Activated CD4-positive, alpha-beta memory T cell treated with anti-CD3 and anti-CD28 coated beads, Interleukin-2, amount 10 ng/mL, durations not matched to agents 7 days and 5 days (primary cell): Measurements from ENCODE around the gene ANKS1A. TPM values are rescaled to one million over a fixed set of nuclear protein-coding genes. Genes with fewer than 3 reads are reported as not detected.
"Not testable (repeated sequence)": the region's sequence is repeated elsewhere in the genome, so short reads cannot be mapped to it uniquely, and the experiment has no call there.

Experiments used
- CTCF ChIA-PET: fragments of 350-600 bp; sonication (Branson Sonifier 250); formaldehyde crosslinking; loops from one replicate; lab custom pipeline; 2021; ENCODE audit warnings: antibody characterized with exemption, inconsistent platforms; lab: Charles Lee
- POLR2A ChIA-PET: fragments of 350-600 bp; sonication (Branson Sonifier 250); formaldehyde crosslinking; loops from one replicate; lab custom pipeline; 2021; ENCODE audit warnings: antibody characterized with exemption; lab: Charles Lee
- DNase-seq: peaks from one replicate; pipeline ENCODE4 v3.0.0-alpha.2; 2020
- H3K27ac Mint-ChIP-seq: one replicate; pipeline ENCODE4 v1.8.0; 2021; ENCODE audit warnings: mild to moderate bottlenecking, mixed read lengths
- H3K27me3 Mint-ChIP-seq: one replicate; pipeline ENCODE4 v1.8.0; 2021; ENCODE audit warnings: mixed read lengths
- H3K36me3 Mint-ChIP-seq: one replicate; pipeline ENCODE4 v1.8.0; 2021; ENCODE audit warnings: low read depth, mixed read lengths
- H3K4me1 Mint-ChIP-seq: one replicate; pipeline ENCODE4 v1.8.0; 2021; ENCODE audit warnings: mixed read lengths
- H3K4me3 Mint-ChIP-seq: one replicate; pipeline ENCODE4 v1.8.0; 2021; ENCODE audit warnings: mild to moderate bottlenecking, mixed read lengths
- H3K9me3 Mint-ChIP-seq: one replicate; pipeline ENCODE4 v1.8.0; 2021; ENCODE audit warnings: mixed read lengths
- total RNA-seq, 2 experiments: library from RNA; stranded (reverse); gene quantifications; one replicate each; pipeline ENCODE4 v1.2.3, GENCODE V29; 2021

The ANKS1A gene
- total RNA-seq, 2 experiments from 2014 or later: 8.8 to 9.5 TPM

DNA sequence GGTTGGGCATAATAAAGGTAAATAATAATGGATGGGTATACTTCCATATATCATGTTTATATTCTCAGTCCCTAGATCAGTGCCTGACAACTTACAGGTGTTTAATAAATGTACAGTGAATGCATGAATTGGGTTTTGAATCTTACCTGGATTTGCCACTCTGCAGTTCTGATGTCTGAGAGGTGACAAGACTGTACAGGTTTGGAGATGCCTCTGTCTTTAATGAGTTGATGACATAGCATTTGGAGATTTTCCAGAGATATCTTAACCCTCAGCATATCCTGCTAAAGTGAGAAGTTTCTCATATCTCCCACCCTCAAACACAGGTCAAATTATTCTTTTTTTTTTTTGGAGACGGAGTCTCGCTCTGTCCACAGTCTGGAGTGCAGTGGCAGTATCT, 2.2 kb downstream of the ANKS1A start:
- DNase-seq: no peak
- H3K4me1 Mint-ChIP-seq: peaks cover 29% of the 10 kb centered on the region
- ChIA-PET CTCF (no interaction called here), POLR2A (no interaction called here)
- peaks cover 3% of the 10 kb centered on the region for H3K36me3 Mint-ChIP-seq
- no peak overlapping the region for H3K27ac Mint-ChIP-seq
- no peak overlapping the region for H3K4me3 Mint-ChIP-seq
- H3K27me3 Mint-ChIP-seq: peaks cover 6% of the 10 kb centered on the region
- no peaks in the 10 kb centered on the region for H3K9me3 Mint-ChIP-seq

DNA sequence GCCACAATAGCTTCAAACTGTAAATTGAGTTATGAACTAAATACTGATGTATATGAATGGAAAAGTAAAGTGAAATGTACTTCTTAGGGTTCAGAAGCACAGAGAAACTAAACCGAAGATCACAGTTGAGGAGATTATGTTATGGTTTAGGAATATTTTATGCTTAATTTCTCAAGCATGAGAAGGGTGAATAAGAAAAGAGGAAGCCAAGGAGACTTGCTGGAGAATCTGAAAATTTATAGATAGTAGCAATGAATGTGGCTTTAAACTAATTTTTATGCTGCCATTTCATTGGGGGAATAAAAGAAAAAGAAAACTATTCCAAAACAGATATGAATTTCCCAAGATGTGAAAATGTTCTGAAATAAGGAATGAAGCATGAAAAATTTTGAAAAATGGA, 5.6 kb downstream of the ANKS1A start:
- H3K4me3 Mint-ChIP-seq: no peak overlapping the region
- no peaks in the 10 kb centered on the region for H3K36me3 Mint-ChIP-seq
- no peak for DNase-seq
- H3K27ac Mint-ChIP-seq: no peak overlapping the region
- H3K4me1 Mint-ChIP-seq: peaks cover 13% of the 10 kb centered on the region
- ChIA-PET CTCF (no interaction called here), POLR2A (no interaction called here)
- H3K27me3 Mint-ChIP-seq: peaks cover 6% of the 10 kb centered on the region
- H3K9me3 Mint-ChIP-seq: no peaks in the 10 kb centered on the region

DNA sequence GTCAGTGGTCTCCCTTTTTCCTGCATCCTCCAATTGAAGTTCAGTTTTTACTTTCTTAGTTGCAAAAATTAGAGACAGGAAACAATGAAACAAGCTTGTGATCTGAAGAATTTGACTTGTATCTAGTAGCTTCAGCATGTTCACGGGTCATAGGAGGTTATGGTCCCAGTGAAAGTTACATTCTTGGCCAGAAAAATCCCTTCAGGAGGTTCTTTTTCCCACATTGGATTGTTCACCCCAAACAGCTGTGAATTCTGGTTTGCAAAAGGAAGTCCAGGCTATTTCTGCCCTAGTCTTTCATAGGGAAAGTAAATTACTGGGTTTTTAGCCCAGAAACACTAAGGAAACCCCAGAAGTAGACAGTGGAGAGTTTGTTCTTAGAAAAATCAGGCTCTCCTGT, 8.1 kb downstream of the ANKS1A start:
- no peaks in the 10 kb centered on the region for H3K9me3 Mint-ChIP-seq
- no peaks in the 10 kb centered on the region for H3K4me1 Mint-ChIP-seq
- H3K36me3 Mint-ChIP-seq: no peaks in the 10 kb centered on the region
- POLR2A ChIA-PET: interaction anchor here (1.0 to 1.9 kb wide), 3 partner anchors 9 to 141 kb away, joined by 3 to 9 read pairs (median 3); partner anchors contain the start of gene TAF11
- no peak overlapping the region for H3K4me3 Mint-ChIP-seq
- no peak overlapping the region for H3K27ac Mint-ChIP-seq
- no peaks in the 10 kb centered on the region for H3K27me3 Mint-ChIP-seq
- DNase-seq: no peak
- CTCF ChIA-PET: interaction anchor here (1.0 kb wide), 1 partner anchor 79 kb away, joined by 5 read pairs; no protein-coding TSS in a partner anchor

DNA sequence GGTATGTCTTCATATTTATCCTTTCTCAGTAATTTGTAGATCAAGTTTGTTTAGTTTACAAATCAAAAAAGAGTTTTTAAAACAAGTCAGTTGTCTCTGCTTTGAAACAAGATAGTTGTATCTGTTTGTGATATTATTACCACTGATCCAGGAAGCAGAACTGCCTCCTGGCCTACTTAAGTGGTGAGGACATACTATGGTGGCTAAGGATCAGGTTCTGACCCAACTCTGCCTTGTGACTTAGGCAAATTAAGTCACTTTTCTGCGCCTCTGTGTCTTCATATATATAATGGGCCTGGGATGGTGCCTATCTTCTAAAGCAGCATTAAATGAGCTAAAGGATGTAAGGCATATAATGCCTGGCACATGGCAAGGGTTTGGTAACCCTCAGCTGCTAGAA, 8.7 kb downstream of the ANKS1A start:
- ChIA-PET POLR2A (interaction anchor here (1.0 to 1.9 kb wide), 3 partner anchors 10 to 141 kb away, joined by 3 to 9 read pairs (median 3); partner anchors contain the start of gene TAF11), CTCF (interaction anchor here (1.0 kb wide), 1 partner anchor 79 kb away, joined by 5 read pairs; no protein-coding TSS in a partner anchor)
- H3K27me3 Mint-ChIP-seq: no peaks in the 10 kb centered on the region
- H3K36me3 Mint-ChIP-seq: no peaks in the 10 kb centered on the region
- no peak overlapping the region for H3K4me3 Mint-ChIP-seq
- no peaks in the 10 kb centered on the region for H3K9me3 Mint-ChIP-seq
- H3K4me1 Mint-ChIP-seq: no peaks in the 10 kb centered on the region
- H3K27ac Mint-ChIP-seq: no peak overlapping the region
- no peak for DNase-seq

DNA sequence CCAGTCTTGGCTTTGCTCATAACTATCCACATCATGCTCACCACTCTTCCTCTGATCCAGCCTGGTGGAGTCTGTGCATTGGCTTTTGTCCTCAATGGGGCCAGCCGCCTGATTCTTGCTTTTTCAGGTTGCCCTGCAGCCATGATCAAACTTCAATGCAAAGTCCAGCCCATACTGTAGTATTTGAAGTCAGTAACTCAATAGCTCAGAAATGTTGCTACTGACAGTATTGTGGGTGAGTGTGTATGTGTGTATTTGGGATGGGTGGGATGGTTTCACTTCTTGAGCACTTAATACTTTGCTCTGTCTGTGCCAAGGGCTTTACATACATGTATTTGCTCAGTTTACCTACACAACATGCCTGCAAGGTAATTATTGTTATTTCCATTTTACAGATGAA, 10.7 kb downstream of the ANKS1A start:
- CTCF ChIA-PET, H3K9me3 Mint-ChIP-seq, H3K4me3 Mint-ChIP-seq, H3K36me3 Mint-ChIP-seq, DNase-seq, H3K27me3 Mint-ChIP-seq, H3K27ac Mint-ChIP-seq, H3K4me1 Mint-ChIP-seq: not testable (repeated sequence)
- POLR2A ChIA-PET: interaction anchor here (1.1 kb wide), 1 partner anchor 12 kb away, joined by 4 read pairs; no protein-coding TSS in a partner anchor

DNA sequence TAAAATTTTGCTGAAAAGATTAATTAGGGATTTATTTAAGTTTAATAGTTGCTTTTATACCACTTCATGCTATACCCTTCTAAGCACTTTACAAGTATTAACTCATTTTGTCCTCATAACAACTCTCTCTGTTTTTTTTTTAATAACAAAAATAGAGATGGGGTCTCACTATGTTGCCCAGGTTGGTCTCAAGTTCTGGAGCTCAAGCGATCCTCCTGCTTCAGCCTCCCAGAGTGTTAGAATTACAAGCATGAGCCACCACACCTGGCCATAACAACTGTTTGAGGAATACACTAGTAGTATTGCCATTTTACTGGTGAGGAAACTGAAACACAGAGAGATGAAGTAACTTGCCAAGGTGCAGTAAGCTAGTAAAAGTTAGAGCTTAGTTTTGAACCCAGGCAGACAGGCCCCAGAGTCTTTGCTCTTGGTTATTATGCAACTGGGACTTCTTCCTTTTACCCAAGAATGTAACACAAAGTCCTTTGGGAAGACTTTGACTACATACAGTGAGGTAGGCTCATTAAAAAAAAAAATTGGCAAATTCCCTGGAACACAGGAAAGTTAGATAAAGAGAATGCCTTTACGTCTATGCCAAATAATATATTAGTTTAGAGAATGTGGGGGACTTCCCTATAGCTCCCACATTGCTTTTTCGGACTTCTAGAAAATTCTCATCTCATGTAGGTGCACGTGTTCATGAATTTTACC, 11.4 kb downstream of the ANKS1A start:
- POLR2A ChIA-PET: interaction anchor here (0.8 to 1.7 kb wide), 2 partner anchors 9 to 13 kb away, joined by 3 to 4 read pairs; partner anchors contain the start of gene TAF11
- no peak overlapping the region for H3K4me3 Mint-ChIP-seq

DNA sequence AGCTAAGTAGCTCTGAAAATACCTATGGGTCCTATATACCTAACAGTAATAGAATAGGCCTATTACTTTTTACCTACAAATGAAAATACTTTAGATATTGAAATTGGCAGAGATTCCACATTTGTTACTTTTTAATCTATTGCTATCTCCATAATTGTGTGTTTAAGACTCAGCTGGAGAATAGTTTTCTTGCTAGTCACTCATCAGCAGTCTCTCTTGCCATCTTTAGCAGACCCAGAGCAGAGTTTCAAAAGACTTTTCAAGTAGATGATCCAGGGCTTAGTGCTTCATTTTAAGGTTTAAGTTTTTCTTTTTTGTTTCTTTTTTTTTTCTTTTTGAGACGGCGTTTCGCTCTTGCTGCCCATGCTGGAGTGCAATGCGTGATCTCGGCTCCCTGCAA, 12.9 kb downstream of the ANKS1A start:
- POLR2A ChIA-PET: no interaction called here
- CTCF ChIA-PET: interaction anchor here (1.1 kb wide), 1 partner anchor 13 kb away, joined by 3 read pairs; the partner anchor contains the start of gene ANKS1A
- Mint-ChIP-seq H3K36me3 (peaks cover 7% of the 10 kb centered on the region), H3K4me1 (peaks cover 18% of the 10 kb centered on the region), H3K27ac (no peak overlapping the region), H3K4me3 (no peak overlapping the region), H3K9me3 (no peaks in the 10 kb centered on the region), H3K27me3 (peaks cover 13% of the 10 kb centered on the region)
- no peak for DNase-seq

More for the DNA sequence above, 11.4 kb downstream of the ANKS1A start:
- CTCF ChIA-PET: interaction anchor here (1.0 to 1.1 kb wide), 2 partner anchors 11 to 239 kb away, joined by 3 read pairs; partner anchors contain the start of gene ANKS1A
- DNase-seq: no peak
- Mint-ChIP-seq H3K9me3 (no peaks in the 10 kb centered on the region), H3K36me3 (peaks cover 7% of the 10 kb centered on the region), H3K27me3 (peaks cover 3% of the 10 kb centered on the region), H3K27ac (no peak overlapping the region), H3K4me1 (peaks cover 11% of the 10 kb centered on the region)

DNA sequence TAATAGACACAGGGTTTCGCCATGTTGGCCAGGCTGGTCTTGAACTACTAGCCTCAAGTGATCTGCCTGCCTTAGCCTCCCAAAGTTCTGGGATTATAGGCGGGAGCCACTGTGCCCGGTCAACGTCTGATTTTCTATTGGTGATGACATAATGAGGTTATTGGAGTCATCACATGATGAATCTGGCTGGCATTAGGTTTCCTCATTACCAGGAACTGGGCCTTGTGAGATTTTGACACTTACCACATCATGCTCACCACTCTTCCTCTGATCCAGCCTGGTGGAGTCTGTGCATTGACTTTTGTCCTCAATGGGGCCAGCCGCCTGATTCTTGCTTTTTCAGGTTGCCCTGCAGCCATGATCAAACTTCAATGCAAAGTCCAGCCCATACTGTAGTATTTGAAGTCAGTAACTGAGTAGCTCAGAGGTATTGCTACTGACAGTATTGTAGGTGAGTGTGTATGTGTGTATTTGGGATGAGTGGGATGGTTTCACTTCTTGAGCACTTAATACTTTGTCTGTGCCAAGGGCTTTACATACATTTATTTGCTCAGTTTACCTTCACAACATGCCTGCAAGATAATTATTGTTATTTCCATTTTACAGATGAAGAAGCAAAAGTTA, 16.0 kb downstream of the ANKS1A start:
- H3K27ac Mint-ChIP-seq: no peak overlapping the region
- peaks cover 7% of the 10 kb centered on the region for H3K36me3 Mint-ChIP-seq
- no peaks in the 10 kb centered on the region for H3K9me3 Mint-ChIP-seq
- H3K4me3 Mint-ChIP-seq: no peak overlapping the region
- H3K4me1 Mint-ChIP-seq: peaks cover 21% of the 10 kb centered on the region
- peaks cover 36% of the 10 kb centered on the region for H3K27me3 Mint-ChIP-seq
- CTCF ChIA-PET: no interaction called here
- no peak for DNase-seq
- POLR2A ChIA-PET: no interaction called here

DNA sequence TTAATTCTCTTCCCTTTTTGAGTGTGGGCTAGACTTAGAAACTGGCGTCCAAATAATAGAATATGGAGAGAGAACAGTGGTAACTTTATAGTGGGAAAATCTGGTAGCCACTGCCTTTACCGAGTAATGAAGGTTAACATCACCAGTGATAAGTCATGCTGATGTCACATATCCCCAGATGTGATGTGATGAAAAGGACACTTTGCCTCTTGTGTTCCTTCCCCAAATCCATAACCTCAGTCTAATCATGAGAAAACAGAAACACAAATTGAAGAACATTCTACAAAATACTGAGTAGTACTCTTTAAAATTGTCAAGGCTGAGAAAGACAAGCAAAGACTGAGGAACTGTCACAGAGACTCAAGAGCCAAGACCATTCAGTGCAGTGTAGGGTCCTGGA, 17.8 kb downstream of the ANKS1A start:
- ChIA-PET CTCF (no interaction called here), POLR2A (no interaction called here)
- Mint-ChIP-seq H3K36me3 (peaks cover 7% of the 10 kb centered on the region), H3K27ac (no peak overlapping the region), H3K9me3 (no peaks in the 10 kb centered on the region), H3K4me3 (no peak overlapping the region), H3K4me1 (peaks cover 28% of the 10 kb centered on the region), H3K27me3 (peaks cover 49% of the 10 kb centered on the region)
- DNase-seq: no peak

DNA sequence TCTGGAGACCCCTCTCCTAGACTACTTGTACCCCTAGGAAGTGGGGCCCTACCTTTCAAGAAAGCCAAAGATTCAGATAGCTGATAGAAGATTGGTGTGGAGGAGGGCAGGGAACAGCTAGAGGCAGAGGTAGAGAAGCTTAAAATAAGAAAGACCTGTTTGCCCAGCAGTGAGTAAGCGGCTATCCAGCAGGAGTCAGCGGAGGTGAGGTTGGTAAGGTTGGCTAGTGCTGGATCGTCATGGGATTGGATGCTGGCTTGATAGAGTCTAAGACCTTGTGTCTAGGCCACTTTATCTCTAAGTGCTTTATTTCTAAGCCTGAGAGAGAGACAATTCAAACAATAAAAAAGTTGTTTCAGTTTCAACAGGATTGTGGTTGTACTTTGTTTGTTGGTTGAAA, 19.1 kb downstream of the ANKS1A start:
- Mint-ChIP-seq H3K27ac (no peak overlapping the region), H3K4me3 (no peak overlapping the region), H3K9me3 (no peaks in the 10 kb centered on the region), H3K4me1 (peaks cover 39% of the 10 kb centered on the region), H3K27me3 (peaks cover 55% of the 10 kb centered on the region), H3K36me3 (peaks cover 7% of the 10 kb centered on the region)
- POLR2A ChIA-PET: no interaction called here
- CTCF ChIA-PET: no interaction called here
- no peak for DNase-seq

DNA sequence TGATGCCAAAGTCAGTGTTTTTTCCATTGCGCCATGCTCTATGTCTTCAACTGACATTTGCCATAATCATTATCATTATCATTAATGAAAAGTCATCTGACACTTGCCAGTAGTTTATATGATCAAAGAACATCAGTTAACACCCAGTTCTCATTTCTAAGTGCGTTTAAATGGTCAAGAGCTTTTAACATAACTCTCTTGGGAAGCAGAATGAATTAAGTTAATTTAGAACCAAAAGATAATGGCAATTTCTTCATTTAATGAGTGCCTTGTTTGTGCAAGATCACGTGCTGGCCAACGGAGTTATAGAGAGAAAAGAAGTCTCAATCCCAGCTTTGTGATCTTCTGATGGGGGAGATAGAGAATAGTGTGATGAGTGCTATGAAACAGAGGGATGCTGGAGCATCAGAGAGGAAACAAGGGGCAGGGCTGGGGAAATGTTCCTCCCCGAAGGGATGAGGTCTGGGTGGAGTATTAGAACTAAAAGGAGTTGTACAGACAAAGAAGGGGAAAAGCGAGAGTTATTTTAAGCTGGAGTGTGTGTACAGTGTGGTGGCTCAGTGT, 20.3 kb downstream of the ANKS1A start:
- ChIA-PET POLR2A (interaction anchor here (1.2 to 3.1 kb wide), 2 partner anchors 9 to 22 kb away, joined by 4 to 13 read pairs; partner anchors contain the start of gene TAF11), CTCF (interaction anchor here (0.6 kb wide), 1 partner anchor 296 kb away, joined by 3 read pairs; no protein-coding TSS in a partner anchor)
- Mint-ChIP-seq H3K4me3 (no peak overlapping the region), H3K27me3 (peaks cover 59% of the 10 kb centered on the region), H3K27ac (no peak overlapping the region), H3K4me1 (peaks cover 44% of the 10 kb centered on the region), H3K9me3 (no peaks in the 10 kb centered on the region), H3K36me3 (peaks cover 7% of the 10 kb centered on the region)
- DNase-seq: no peak

DNA sequence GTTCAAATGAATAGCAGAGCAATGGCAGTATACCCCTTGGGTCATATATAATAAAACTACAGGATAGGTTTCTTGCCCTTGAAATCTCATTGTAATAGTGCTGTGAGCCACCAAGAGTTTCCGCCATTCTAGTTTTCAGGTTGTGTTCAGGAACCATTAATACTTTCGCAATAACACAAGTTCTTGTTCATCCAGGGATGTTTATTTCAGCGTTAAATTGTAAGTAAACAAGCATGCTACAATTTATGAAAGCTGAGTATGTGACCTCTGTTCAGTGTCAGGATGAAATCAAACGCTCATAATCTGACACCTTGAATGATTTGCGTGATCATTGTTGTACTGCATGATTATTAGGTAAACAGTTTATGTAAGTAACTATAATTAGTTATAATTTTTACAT, 22.8 kb downstream of the ANKS1A start:
- Mint-ChIP-seq H3K36me3 (no peaks in the 10 kb centered on the region), H3K4me3 (no peak overlapping the region), H3K4me1 (peaks cover 26% of the 10 kb centered on the region), H3K9me3 (no peaks in the 10 kb centered on the region), H3K27ac (no peak overlapping the region), H3K27me3 (peaks cover 53% of the 10 kb centered on the region)
- DNase-seq: no peak
- ChIA-PET POLR2A (interaction anchor here (3.1 kb wide), 1 partner anchor 24 kb away, joined by 13 read pairs; the partner anchor contains the start of gene TAF11), CTCF (no interaction called here)
